MG63 (cell line): Measurements from ENCODE around the gene HAVCR1. TPM values are rescaled to one million over a fixed set of nuclear protein-coding genes. Genes with fewer than 3 reads are reported as not detected.
"Not testable (repeated sequence)": the region's sequence is repeated elsewhere in the genome, so short reads cannot be mapped to it uniquely, and the experiment has no call there.

Experiments used
- DNase-seq: peaks from one replicate; pipeline ENCODE4 v3.0.0-alpha.2; 2020
- H3K27me3 ChIP-seq: fragments of 250-450 bp; sonication (Bioruptor Pico); 2 replicates; pipeline ENCODE4 v1.5.1; 2020; ENCODE audit warnings: mild to moderate bottlenecking, moderate library complexity
- H3K36me3 ChIP-seq: fragments of 250-450 bp; sonication (Bioruptor Pico); 2 replicates; pipeline ENCODE4 v1.5.1; 2020; ENCODE audit warnings: mild to moderate bottlenecking, moderate library complexity
- H3K4me3 ChIP-seq: fragments of 250-450 bp; sonication (Bioruptor Pico); 2 replicates; pipeline ENCODE4 v1.5.1; 2020; ENCODE audit warnings: mild to moderate bottlenecking, moderate library complexity
- H3K9me3 ChIP-seq: fragments of 250-450 bp; sonication (Bioruptor Pico); 2 replicates; pipeline ENCODE4 v1.5.1; 2020; ENCODE audit warnings: mild to moderate bottlenecking, moderate library complexity
- total RNA-seq: library from RNA; depleted of rRNA; stranded (reverse); fragments of >200 nt; shearing (Covaris generic); gene quantifications from 2 replicates; pipeline ENCODE4 v1.2.3, GENCODE V29; 2014; ENCODE audit warnings: low replicate concordance; rRNA removed

Gene HAVCR1
- total RNA-seq, 1 experiment from 2014 or later = not detected

DNA sequence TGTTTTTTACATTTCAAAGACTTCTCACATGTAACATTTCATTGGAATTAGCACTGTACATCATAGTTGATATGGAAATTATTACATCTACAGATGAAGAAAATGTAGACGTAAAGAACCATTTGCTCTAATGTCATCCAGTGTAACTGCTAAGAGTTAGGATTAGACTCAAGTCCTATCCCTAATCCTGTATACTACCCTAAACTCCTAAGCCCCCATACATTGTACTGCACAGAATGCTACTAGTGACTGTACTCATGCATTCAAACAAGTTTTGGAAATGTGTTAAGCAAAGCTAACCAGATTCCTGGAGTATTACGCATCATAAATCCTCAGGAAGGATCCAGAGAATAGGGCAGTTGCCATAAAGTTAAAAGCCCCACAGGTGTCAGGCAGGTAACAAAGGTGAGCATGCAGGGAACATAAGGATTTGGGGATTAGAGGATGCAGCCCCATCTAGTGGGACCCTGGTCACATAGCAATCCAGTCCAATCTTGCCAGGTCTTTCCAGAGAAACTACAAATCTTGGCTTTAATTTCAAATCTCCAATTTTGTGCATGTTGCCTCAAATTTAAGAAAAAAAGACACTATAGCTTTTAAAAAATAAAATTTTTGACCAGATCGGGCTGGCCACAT, 32.0 kb downstream of the HAVCR1 start:
- Histone ChIP-seq H3K9me3 (no peaks in the 10 kb centered on the region), H3K4me3 (no peak overlapping the region), H3K27me3 (peaks cover 5% of the 10 kb centered on the region; the same call in 1 of the 2 replicates), H3K36me3 (no peaks in the 10 kb centered on the region)
- DNase-seq = no peak

DNA sequence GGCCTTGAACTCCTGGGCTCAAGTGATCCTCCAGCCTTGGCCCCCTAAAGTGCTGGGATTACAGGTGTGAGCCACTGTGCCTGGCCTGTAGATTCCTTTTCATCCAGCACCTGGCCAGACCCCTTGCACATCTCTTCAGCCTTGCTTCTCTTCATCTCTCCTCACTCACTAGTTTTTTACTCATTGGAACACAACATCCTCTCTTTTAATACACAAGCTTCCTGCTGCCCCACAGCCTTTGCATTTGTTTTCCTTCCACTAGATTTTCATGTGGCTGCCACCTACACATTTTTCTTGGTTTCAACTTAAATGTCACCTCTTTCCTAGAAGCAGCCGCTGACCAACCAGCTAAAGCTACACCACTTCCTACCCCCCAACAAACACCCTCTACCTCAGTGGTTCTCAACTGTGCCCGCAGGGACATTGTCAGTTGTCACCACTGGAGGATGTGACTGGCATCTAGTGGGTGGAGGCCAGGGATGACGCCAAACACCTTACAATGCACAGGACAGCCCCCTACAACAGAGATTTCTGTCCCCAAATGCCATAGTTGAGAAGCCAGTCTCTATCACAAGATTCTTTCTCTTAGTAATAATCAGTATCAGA, 33.7 kb downstream of the HAVCR1 start:
- DNase-seq = no peak
- Histone ChIP-seq H3K4me3 (no peak overlapping the region), H3K9me3 (no peaks in the 10 kb centered on the region), H3K27me3 (peaks cover 5% of the 10 kb centered on the region; the same call in 1 of the 2 replicates), H3K36me3 (no peaks in the 10 kb centered on the region)

GRCh38 chr5:157024208-157024959, 34.5 kb downstream of the HAVCR1 start:
- Histone ChIP-seq H3K36me3 (no peaks in the 10 kb centered on the region), H3K27me3 (no peaks in the 10 kb centered on the region; the same call in 1 of the 2 replicates), H3K4me3 (no peak overlapping the region), H3K9me3 (no peaks in the 10 kb centered on the region)
- DNase-seq = no peak

DNA sequence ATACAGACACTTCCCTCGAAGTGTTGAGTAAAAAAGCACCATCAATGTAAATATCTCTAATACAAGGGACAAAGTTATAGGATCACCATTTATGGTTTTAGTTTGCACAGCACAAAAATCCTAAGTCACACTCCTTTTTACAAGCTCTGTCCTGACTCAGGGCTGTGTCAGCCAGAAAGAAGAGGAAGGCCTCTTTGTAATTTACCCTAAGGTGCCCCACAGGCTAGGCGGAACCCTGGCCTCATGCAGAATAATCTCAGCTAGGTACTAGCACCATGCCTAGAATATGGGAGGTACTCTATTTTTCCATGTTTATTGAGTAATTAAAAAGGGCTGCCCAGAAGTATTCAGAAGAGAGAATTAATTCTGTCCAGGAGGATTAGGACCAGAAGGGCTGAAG, 36.9 kb downstream of the HAVCR1 start:
- Histone ChIP-seq H3K9me3 (no peaks in the 10 kb centered on the region; the same call in 1 of the 2 replicates), H3K27me3 (no peaks in the 10 kb centered on the region; the same call in 1 of the 2 replicates)
- no peak for DNase-seq

DNA sequence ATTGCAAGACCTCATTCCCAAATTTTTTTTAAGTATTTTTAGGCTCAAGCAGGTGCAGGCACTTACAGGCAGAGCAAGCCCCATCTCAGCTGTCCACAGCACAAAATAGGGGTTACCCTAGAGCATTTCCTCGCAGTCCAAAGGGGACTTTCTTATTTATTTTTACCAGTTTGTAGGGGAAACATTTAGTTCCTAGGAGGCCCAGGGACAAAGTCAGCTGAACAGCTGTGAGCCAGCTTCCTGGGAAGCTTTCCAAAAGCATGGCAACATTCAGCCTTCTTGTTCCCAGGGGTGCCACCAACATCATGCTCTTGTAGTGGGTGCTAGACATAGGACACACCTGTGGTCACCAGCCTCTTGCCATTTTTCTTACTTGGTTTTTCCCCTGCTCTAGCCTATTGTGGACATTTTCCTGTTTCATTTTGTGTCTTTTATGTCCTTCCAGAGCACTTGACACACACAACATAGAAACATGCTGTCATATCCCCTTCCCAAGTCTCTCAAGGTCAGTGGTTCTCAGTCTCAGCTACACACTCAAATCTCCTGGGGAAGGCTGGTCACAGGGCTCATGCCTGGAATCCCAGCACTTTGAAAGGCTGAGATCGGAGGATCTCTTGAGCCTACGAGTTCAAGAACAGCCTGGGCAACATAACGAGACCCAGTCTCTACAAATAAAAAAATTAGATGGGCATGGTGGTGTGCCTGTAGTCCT, 38.2 kb downstream of the HAVCR1 start:
- no peaks in the 10 kb centered on the region for H3K27me3 ChIP-seq
- no peak overlapping the region for H3K4me3 ChIP-seq
- DNase-seq = no peak
- no peaks in the 10 kb centered on the region for H3K36me3 ChIP-seq
- no peaks in the 10 kb centered on the region; the same call in 1 of the 2 replicates for H3K9me3 ChIP-seq

More for the DNA sequence above, 36.9 kb downstream of the HAVCR1 start:
- H3K4me3 ChIP-seq = no peak overlapping the region
- no peaks in the 10 kb centered on the region for H3K36me3 ChIP-seq

- no peaks in the 10 kb centered on the region for H3K27me3 ChIP-seq
- H3K9me3 ChIP-seq = no peaks in the 10 kb centered on the region; the same call in 1 of the 2 replicates
- H3K36me3 ChIP-seq = no peaks in the 10 kb centered on the region
- no peak for DNase-seq
- no peak overlapping the region for H3K4me3 ChIP-seq
These were observed 38.9 kb downstream of the HAVCR1 start for GRCh38 chr5:157020002-157020401.

DNA sequence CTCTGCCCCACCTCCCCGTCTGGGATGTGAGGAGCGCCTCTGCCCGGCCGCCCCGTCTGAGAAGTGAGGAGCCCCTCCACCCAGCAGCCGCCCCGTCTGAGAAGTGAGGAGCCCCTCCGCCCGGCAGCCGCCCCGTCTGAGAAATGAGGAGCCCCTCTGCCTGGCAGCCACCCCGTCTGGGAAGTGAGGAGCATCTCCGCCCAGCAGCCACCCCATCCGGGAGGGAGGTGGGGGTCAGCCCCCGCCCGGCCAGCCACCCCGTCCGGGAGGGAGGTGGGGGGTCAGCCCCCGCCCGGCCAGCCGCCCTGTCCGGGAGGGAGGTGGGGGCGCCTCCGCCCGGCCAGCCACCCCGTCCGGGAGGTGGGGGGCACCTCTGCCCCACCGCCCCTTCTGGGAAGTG, 44.8 kb downstream of the HAVCR1 start:
- not testable (repeated sequence) for DNase-seq, H3K9me3 ChIP-seq, H3K27me3 ChIP-seq, H3K4me3 ChIP-seq, H3K36me3 ChIP-seq

DNA sequence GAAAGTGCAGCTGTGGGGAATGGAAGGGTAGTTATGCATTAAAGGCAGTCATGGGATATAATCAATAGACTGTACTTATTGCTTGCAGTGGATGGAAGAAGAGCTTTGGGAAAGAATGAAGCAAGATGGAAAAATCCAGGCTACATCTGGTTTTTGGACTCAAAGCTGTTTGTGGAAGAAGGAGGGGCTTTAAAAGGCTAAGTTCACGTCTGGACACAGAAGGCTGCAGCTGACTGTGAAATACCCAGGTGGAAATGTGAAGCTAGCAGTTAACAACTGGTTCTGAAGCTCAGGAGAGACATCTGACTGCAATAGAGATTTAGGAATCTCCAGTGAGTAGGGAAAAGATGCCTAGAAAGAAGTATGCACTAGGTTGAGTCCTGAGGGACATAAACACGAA, 52.7 kb downstream of the HAVCR1 start:
- no peaks in the 10 kb centered on the region for H3K36me3 ChIP-seq
- H3K4me3 ChIP-seq = no peak overlapping the region
- H3K9me3 ChIP-seq = no peaks in the 10 kb centered on the region
- no peaks in the 10 kb centered on the region for H3K27me3 ChIP-seq
- DNase-seq = no peak

DNA sequence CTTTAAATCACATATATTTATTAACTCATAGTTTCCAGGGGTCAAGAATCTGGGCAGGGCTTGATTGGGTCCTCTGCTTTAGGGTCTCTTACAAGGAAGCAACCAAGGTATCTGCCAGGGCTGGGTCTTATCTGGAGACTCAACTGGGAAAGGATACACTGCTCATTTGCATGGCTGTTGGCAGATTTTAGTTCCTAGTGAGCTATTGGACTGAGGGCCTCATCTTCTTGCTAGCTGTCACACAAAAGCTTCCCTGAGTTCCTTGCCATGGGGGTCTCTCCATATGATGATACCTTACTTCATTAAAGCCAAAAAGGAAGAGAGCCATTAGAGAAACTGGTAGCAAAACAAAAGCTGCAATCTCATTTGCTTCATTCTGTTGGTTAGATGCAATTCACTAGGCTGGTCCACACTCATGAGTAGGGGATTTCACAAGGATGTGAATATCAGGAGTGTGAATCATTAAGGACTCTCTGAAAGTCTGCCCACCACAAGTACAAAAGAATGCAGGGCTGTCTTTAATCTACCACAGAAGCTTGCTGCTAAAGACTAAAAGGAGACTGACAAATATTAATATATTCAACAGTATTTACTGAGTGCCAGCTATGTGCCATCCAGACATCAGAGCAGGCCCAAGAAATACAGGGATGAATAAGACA, 53.9 kb downstream of the HAVCR1 start:
- Histone ChIP-seq H3K9me3 (peaks cover 2% of the 10 kb centered on the region; the same call in 1 of the 2 replicates), H3K36me3 (no peaks in the 10 kb centered on the region), H3K4me3 (no peak overlapping the region), H3K27me3 (no peaks in the 10 kb centered on the region)
- DNase-seq = no peak

- H3K27me3 ChIP-seq = peaks cover 3% of the 10 kb centered on the region; the same call in 1 of the 2 replicates
- no peaks in the 10 kb centered on the region for H3K9me3 ChIP-seq
- no peak overlapping the region for H3K4me3 ChIP-seq
- no peak for DNase-seq
- H3K36me3 ChIP-seq = no peaks in the 10 kb centered on the region
These were observed 67.2 kb downstream of the HAVCR1 start for GRCh38 chr5:156991714-156992113.

GRCh38 chr5:156984064-156984463, 74.9 kb downstream of the HAVCR1 start:
- peaks cover 7% of the 10 kb centered on the region; the same call in 1 of the 2 replicates for H3K27me3 ChIP-seq
- H3K36me3 ChIP-seq = no peaks in the 10 kb centered on the region
- DNase-seq = no peak
- H3K4me3 ChIP-seq = no peak overlapping the region
- no peaks in the 10 kb centered on the region for H3K9me3 ChIP-seq

- Histone ChIP-seq H3K4me3 (no peak overlapping the region), H3K9me3 (no peaks in the 10 kb centered on the region), H3K36me3 (no peaks in the 10 kb centered on the region), H3K27me3 (peaks cover 4% of the 10 kb centered on the region; the same call in 1 of the 2 replicates)
- no peak for DNase-seq
These were observed 77.4 kb downstream of the HAVCR1 start for GRCh38 chr5:156981481-156981880.

Other genes starting within 250 kb of the HAVCR1 start
- 0.07 TPM in 1 of 2 replicates, not detected in the other for gene PPP1R2B, start 208.8 kb downstream of the HAVCR1 start, total RNA-seq
- not detected in 2 replicates for gene TIMD4, start 95.9 kb downstream of the HAVCR1 start, total RNA-seq
- 0.23 TPM in 1 of 2 replicates, not detected in the other for gene HAVCR2, start 49.9 kb upstream of the HAVCR1 start, total RNA-seq
- gene MED7, start 83.7 kb upstream of the HAVCR1 start, total RNA-seq = 15.4 and 27.6 TPM in 2 replicates
- gene GARIN3, start 107.1 kb upstream of the HAVCR1 start, total RNA-seq = not detected in 2 replicates
- not detected in 2 replicates for gene ITK, start 121.7 kb upstream of the HAVCR1 start, total RNA-seq
- gene CYFIP2, start 207.0 kb upstream of the HAVCR1 start, total RNA-seq = 4.4 and 5.0 TPM in 2 replicates